GM12878 (cell line): ENCODE data around the gene FGB. TPM values are rescaled to one million over a fixed set of nuclear protein-coding genes. Genes with fewer than 3 reads are reported as not detected.

Experiments
- ATAC-seq: fragments of 200-7000 bp; cut with Tn5 transposase; 3 replicates; pipeline ENCODE4 v1.9.1; 2020; ENCODE audit warnings: mild to moderate bottlenecking, moderate library complexity
- BruUV-seq: library from RNA; stranded (reverse); fragments of 400-500 nt; replicated peaks from 2 replicates; lab custom pipeline; 2021; lab: Mats Ljungman, UMichigan
- CTCF ChIA-PET: fragments of 300-600 bp; sonication (Branson Sonifier 250); formaldehyde crosslinking; extraction: SDS; loops from one replicate; lab custom pipeline; 2021; ENCODE audit warnings: inconsistent platforms; lab: Yijun Ruan, JAX
- POLR2A ChIA-PET: fragments of 350-600 bp; formaldehyde crosslinking; extraction: SDS; loops from one replicate; lab custom pipeline; 2021; ENCODE audit warnings: inconsistent platforms; lab: Charles Lee
- RAD21 ChIA-PET: fragments of 300-600 bp; sonication (Branson Sonifier 250); formaldehyde crosslinking; loops from one replicate; lab custom pipeline; 2023; ENCODE audit warnings: antibody characterized with exemption; ENCODE audit not compliant: unreplicated experiment; lab: Charles Lee
- SMC1A ChIA-PET: fragments of 300-600 bp; sonication (Branson Sonifier 250); formaldehyde crosslinking; loops from one replicate; lab custom pipeline; 2023; ENCODE audit not compliant: unreplicated experiment, uncharacterized antibody; lab: Charles Lee
- DNase-seq: peaks from one replicate; pipeline ENCODE4 v3.0.0-alpha.2; 2011; ENCODE audit warnings: low read depth, low spot score
- FAIRE-seq: peaks from 3 replicates; lab custom pipeline; 2011; peaks lifted over from hg19 to GRCh38; lab: Jason Lieb, UNC
- H2AFZ ChIP-seq: 2 replicates; pipeline ENCODE4 v1.6.0; 2011; ENCODE audit warnings: low read depth, low read length, control low read depth; ENCODE audit not compliant: control insufficient read depth
- H3K27ac ChIP-seq: 2 replicates; pipeline ENCODE4 v1.5.1; 2011; ENCODE audit warnings: control low read depth; ENCODE audit not compliant: control insufficient read depth, insufficient read depth
- H3K27me3 ChIP-seq, 2 experiments: replicated peaks in 1 of 2; 2 replicates each; pipeline versions ENCODE4 v1.6.0 to v1.6.1; 2011; ENCODE audit warnings: low read length in 1 of 2; ENCODE audit not compliant: control insufficient read depth in 2 of 2, insufficient read depth in 2 of 2
- H3K36me3 ChIP-seq, 2 experiments: 2 replicates each; pipeline ENCODE4 v1.5.1; 2011; ENCODE audit warnings: low read length in 1 of 2; ENCODE audit not compliant: control insufficient read depth in 2 of 2, insufficient read depth in 2 of 2
- H3K4me1 ChIP-seq: 2 replicates; pipeline ENCODE4 v1.6.1; 2011; ENCODE audit warnings: mild to moderate bottlenecking, low read length, moderate library complexity, mixed read lengths; ENCODE audit not compliant: control insufficient read depth, insufficient read depth
- H3K4me2 ChIP-seq: 2 replicates; pipeline ENCODE4 v1.6.0; 2011; ENCODE audit warnings: control low read depth; ENCODE audit not compliant: control insufficient read depth, insufficient read depth
- H3K4me3 ChIP-seq: fragments of 200-600 bp; sonication (generic); 2 replicates; pipeline ENCODE4 v1.5.1; 2016
- H3K79me2 ChIP-seq: 2 replicates; pipeline ENCODE4 v1.6.0; 2011; ENCODE audit warnings: low read length; ENCODE audit not compliant: control insufficient read depth, insufficient read depth
- H3K9ac ChIP-seq: 2 replicates; pipeline ENCODE4 v1.8.0; 2011; ENCODE audit warnings: low read length, control low read depth, mixed read lengths; ENCODE audit not compliant: control insufficient read depth, insufficient read depth
- H3K9me3 ChIP-seq: replicated peaks from 3 replicates; pipeline ENCODE4 v1.5.1; 2011; ENCODE audit warnings: mild to moderate bottlenecking, low read length; ENCODE audit not compliant: control insufficient read depth, insufficient read depth
- H4K20me1 ChIP-seq: 2 replicates; pipeline ENCODE4 v1.6.0; 2011; ENCODE audit not compliant: control insufficient read depth, insufficient read depth
- CTCF ChIP-seq, 3 experiments: IDR thresholded peaks in 2 of 3; conservative IDR thresholded peaks in 1 of 3; 2 replicates each; pipeline ENCODE4 v1.5.1; 2011; ENCODE audit warnings: low read depth in 3 of 3, low read length in 3 of 3, mild to moderate bottlenecking in 3 of 3, control low read depth in 2 of 3, moderate library complexity in 2 of 3, inconsistent platforms in 1 of 3, mixed read lengths in 1 of 3; ENCODE audit not compliant: control insufficient read depth in 2 of 3, insufficient read depth in 1 of 3; ENCODE audit errors: extremely low read depth in 1 of 3
- SMAD5 ChIP-seq: IDR thresholded peaks from 2 replicates; pipeline ENCODE4 v1.6.1; 2016; ENCODE audit warnings: antibody characterized with exemption, low read depth
- WGBS: methylation state at CpG from one replicate; pipeline ENCODE4 v1.1.6; 2016; ENCODE audit warnings: low lambda C conversion rate; ENCODE audit not compliant: insufficient replicate concordance, insufficient coverage; ENCODE audit errors: missing lambda C conversion rate; 5-methylcytosine and 5-hydroxymethylcytosine counted together
- in situ Hi-C: fragments of 300-500 bp; cut with MboI; formaldehyde crosslinking; loops from 9 replicates; pipeline ENCODE4 v1.14.3; 2018; ENCODE audit warnings: mixed read lengths
- intact Hi-C: fragments of 100-400 bp; cut with micrococcal nuclease; formaldehyde crosslinking; loops from one replicate; pipeline ENCODE4 v1.14.2; 2022; ENCODE audit not compliant: unreplicated experiment
- polyA plus RNA-seq, 11 experiments: library from polyadenylated mRNA; depleted of rRNA in 4 of 11; unstranded in 6 of 11; stranded (reverse) in 5 of 11; fragments of >200 nt; fragmentation: Nextera tagmentation in 4 of 11; fragmentation: Illumina TruSeq in 1 of 11; extraction: Ambion mirVana in 4 of 11; extraction: Trizol in 1 of 11; gene quantifications; 1 replicate in 1 of 11; 2 replicates in 10 of 11; pipeline versions ENCODE4 v1.2.1 to v1.2.3, GENCODE V29; 2011 to 2016; ENCODE audit warnings: inconsistent platforms in 2 of 11, missing spikeins in 2 of 11, low read depth in 1 of 11
- total RNA-seq, 4 experiments: library from RNA; depleted of rRNA in 3 of 4; stranded (reverse); fragments of >200 nt in 3 of 4; fragmentation: Illumina TruSeq in 1 of 4; extraction: Trizol in 1 of 4; gene quantifications; 2 replicates each; pipeline versions ENCODE4 v1.2.1 to v1.2.3, GENCODE V29; 2013 to 2021

Gene FGB
- total and polyA plus RNA-seq, 10 of the 15 experiments (the other 5 are each of a cell fraction or from before 2014, with no cell fraction given), result 0.04 to 2.7 TPM; not detected in 8

GRCh38 chr4:154545689-154546088, 17.1 kb upstream of the FGB start:
- no peak overlapping the region for H3K4me2 ChIP-seq
- ATAC-seq, result no peak
- H3K27ac ChIP-seq, result no peak overlapping the region
- no peak overlapping the region for H3K4me3 ChIP-seq
- H3K79me2 ChIP-seq, result peaks cover 22% of the 10 kb centered on the region
- peaks cover 3% of the 10 kb centered on the region; the same call in 1 of the 2 replicates for H3K4me1 ChIP-seq
- RAD21 ChIA-PET, result no interaction called here
- H3K27me3 ChIP-seq, result no peaks in the 10 kb centered on the region
- TF ChIP-seq CTCF (IDR thresholded peaks at IDR 0.05 in 2 of 3, conservative IDR thresholded peaks at IDR 0.05 in 1 of 3; ENCODE audit: control insufficient read depth in 2 of 3, extremely low read depth in 1 of 3, insufficient read depth in 1 of 3, low read depth in 3 of 3, low read length in 3 of 3), result peak in 1 of 3 experiments; percentile 6; a peak in 1 of 6 replicates
- TF ChIP-seq SMAD5, result no peak
- TF ChIP-seq, all 136 proteins: peak for 1
- intact Hi-C loops (no loop called here), in situ Hi-C loops (no loop called here)
- FAIRE-seq (no peak), DNase-seq (no peak)
- SMC1A ChIA-PET, result interaction anchor here (1.4 to 1.5 kb wide), 2 partner anchors 9 to 13 kb away, joined by 3 to 4 read pairs; no protein-coding TSS in a partner anchor
- no TSS peak for BruUV-seq
- no peak overlapping the region for H3K9ac ChIP-seq
- POLR2A ChIA-PET, result no interaction called here
- 96% methylated on average over 4 of the region's 4 CpGs for WGBS
- no peak overlapping the region for H2AFZ ChIP-seq
- peaks cover 0 to 33% of the 10 kb centered on the region in 2 experiments; a peak in 2 of 4 replicates for H3K36me3 ChIP-seq
- no peaks in the 10 kb centered on the region for H3K9me3 ChIP-seq
- CTCF ChIA-PET, result interaction anchor here (0.7 to 18.3 kb wide), 3 partner anchors 13 to 73 kb away, joined by 3 to 796 read pairs (median 15); partner anchors contain the start of gene FGG
- no peaks in the 10 kb centered on the region for H4K20me1 ChIP-seq
